K562 (cell line): Measurements from ENCODE around the gene STX1A. TPM values are rescaled to one million over a fixed set of nuclear protein-coding genes. Genes with fewer than 3 reads are reported as not detected.

Experiments used
- CEBPG ChIP-seq, 3 experiments: fragments of 200-800 bp in 1 of 3; sonication (Bioruptor generic) in 1 of 3; sonication (generic) in 1 of 3; formaldehyde crosslinking in 1 of 3; IDR thresholded peaks in 2 of 3; conservative IDR thresholded peaks in 1 of 3; 2 replicates each; pipeline versions ENCODE4 v1.6.1 to v1.8.0; 2016 to 2022; ENCODE audit warnings: missing compliant biosample characterization in 2 of 3, missing genetic modification characterization in 2 of 3, mild to moderate bottlenecking in 1 of 3, missing genetic modification reagents in 1 of 3
- GABPB1 ChIP-seq: sonication (generic); formaldehyde crosslinking; IDR thresholded peaks from 2 replicates; pipeline ENCODE4 v1.8.0; 2022; ENCODE audit warnings: mild to moderate bottlenecking, missing genetic modification reagents
- ILF3 ChIP-seq: fragments of 450-650 bp; IDR thresholded peaks from 2 replicates; pipeline ENCODE4 v1.6.1; 2018; ENCODE audit warnings: antibody characterized with exemption, mild to moderate bottlenecking, moderate library complexity, borderline replicate concordance
- MIER1 ChIP-seq: fragments of 450-650 bp; IDR thresholded peaks from 2 replicates; pipeline ENCODE4 v1.6.1; 2016; ENCODE audit warnings: antibody characterized with exemption, mild to moderate bottlenecking, low read depth
- NBN ChIP-seq: fragments of 450-650 bp; IDR thresholded peaks from 2 replicates; pipeline ENCODE4 v1.6.1; 2016; ENCODE audit warnings: low read depth, mild to moderate bottlenecking
- NR2C1 ChIP-seq, 2 experiments: fragments of 450-650 bp; IDR thresholded peaks; 2 replicates each; pipeline ENCODE4 v1.6.1; 2017; ENCODE audit warnings: mild to moderate bottlenecking in 2 of 2, antibody characterized with exemption in 1 of 2, inconsistent platforms in 1 of 2, missing compliant biosample characterization in 1 of 2, missing genetic modification characterization in 1 of 2
- SMARCC2 ChIP-seq: fragments of 450-650 bp; IDR thresholded peaks from 2 replicates; pipeline ENCODE4 v1.6.1; 2017; ENCODE audit warnings: antibody characterized with exemption, moderate library complexity, mild to moderate bottlenecking, low read depth
- ZNF444 ChIP-seq: fragments of 250-450 bp; sonication (Bioruptor Pico); IDR thresholded peaks from 2 replicates; pipeline ENCODE4 v1.4.0; 2020; ENCODE audit warnings: mild to moderate bottlenecking, moderate library complexity
- polyA plus RNA-seq, 8 experiments: library from polyadenylated mRNA; depleted of rRNA in 4 of 8; stranded (reverse) in 5 of 8; unstranded in 3 of 8; fragments of >200 nt; fragmentation: Nextera tagmentation in 2 of 8; fragmentation: Illumina TruSeq in 1 of 8; extraction: Ambion mirVana in 2 of 8; extraction: Trizol in 1 of 8; gene quantifications; 2 replicates each; pipeline versions ENCODE4 v1.2.1 to v1.2.3, GENCODE V29; 2011 to 2014; ENCODE audit warnings: inconsistent platforms in 1 of 8, missing spikeins in 1 of 8
- total RNA-seq, 7 experiments: library from RNA; depleted of rRNA in 6 of 7; stranded (reverse); fragments of >200 nt in 6 of 7; fragmentation: Illumina TruSeq in 2 of 7; extraction: Trizol in 2 of 7; gene quantifications; 2 replicates each; pipeline versions ENCODE4 v1.2.1 to v1.2.3, GENCODE V29; 2011 to 2021; ENCODE audit warnings: low replicate concordance in 1 of 7
- TF ChIP-seq, protein P1 (sequence below), 2 experiments: fragments of 450-650 bp; IDR thresholded peaks; 2 replicates each; pipeline ENCODE4 v1.6.1; 2016; ENCODE audit warnings: mild to moderate bottlenecking in 2 of 2, borderline replicate concordance in 1 of 2, low read depth in 1 of 2, moderate library complexity in 1 of 2
- TF ChIP-seq, protein P2 (sequence below), 2 experiments: fragments of 450-650 bp; IDR thresholded peaks; 2 replicates each; pipeline ENCODE4 v1.6.1; 2016
- TF ChIP-seq, protein P3 (sequence below), 2 experiments: IDR thresholded peaks in 1 of 2; conservative IDR thresholded peaks in 1 of 2; 2 replicates each; pipeline ENCODE4 v1.6.1; 2016; ENCODE audit warnings: low read depth in 2 of 2, mild to moderate bottlenecking in 1 of 2, missing compliant biosample characterization in 1 of 2, missing genetic modification characterization in 1 of 2, moderate library complexity in 1 of 2

Gene STX1A
- total and polyA plus RNA-seq, 9 of the 15 experiments (the other 6 are each of a cell fraction or from before 2014, with no cell fraction given): 0.04 to 15.1 (median 6.3) TPM

DNA sequence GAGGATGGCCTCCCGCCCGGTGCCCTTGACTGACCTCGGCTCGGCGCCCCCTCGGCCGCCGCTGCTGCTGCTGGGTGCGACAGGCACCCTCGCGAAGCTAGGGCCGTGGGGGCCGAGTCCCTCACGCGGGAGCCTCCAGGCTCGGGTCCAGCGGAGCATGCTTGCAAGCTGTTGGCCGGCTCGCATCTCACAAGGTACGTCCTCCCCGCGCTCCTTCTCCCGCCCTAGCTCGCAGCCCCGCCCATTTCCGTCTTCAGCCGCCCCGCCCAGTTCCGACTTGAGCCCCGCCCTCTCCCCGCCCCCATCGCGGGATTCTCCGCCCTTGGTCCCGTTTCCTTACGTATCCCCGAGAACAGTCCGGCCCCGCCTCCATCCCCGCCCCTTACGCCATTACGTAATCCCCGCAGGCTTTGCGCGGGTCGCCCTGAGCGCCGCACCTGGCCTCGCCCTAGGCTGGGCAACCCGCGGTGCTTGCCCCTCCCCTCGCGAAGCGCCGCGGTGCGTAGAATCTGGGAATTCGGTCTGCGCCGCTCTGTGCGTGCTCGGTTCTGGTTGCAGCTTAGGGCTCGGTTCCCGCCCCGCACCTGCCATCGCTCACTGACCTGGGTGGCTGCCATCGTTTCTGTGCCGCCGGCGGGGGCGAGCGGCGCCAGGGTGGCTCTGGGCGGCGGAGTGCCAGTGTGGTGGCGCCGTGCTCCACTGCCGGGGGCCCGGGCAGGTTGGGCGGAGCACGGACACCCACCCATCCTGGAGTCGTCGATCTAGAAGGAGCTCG, 19.3 kb upstream of the STX1A start, which contains the start of gene ABHD11 (continued):
- TF ChIP-seq, protein P1, sequence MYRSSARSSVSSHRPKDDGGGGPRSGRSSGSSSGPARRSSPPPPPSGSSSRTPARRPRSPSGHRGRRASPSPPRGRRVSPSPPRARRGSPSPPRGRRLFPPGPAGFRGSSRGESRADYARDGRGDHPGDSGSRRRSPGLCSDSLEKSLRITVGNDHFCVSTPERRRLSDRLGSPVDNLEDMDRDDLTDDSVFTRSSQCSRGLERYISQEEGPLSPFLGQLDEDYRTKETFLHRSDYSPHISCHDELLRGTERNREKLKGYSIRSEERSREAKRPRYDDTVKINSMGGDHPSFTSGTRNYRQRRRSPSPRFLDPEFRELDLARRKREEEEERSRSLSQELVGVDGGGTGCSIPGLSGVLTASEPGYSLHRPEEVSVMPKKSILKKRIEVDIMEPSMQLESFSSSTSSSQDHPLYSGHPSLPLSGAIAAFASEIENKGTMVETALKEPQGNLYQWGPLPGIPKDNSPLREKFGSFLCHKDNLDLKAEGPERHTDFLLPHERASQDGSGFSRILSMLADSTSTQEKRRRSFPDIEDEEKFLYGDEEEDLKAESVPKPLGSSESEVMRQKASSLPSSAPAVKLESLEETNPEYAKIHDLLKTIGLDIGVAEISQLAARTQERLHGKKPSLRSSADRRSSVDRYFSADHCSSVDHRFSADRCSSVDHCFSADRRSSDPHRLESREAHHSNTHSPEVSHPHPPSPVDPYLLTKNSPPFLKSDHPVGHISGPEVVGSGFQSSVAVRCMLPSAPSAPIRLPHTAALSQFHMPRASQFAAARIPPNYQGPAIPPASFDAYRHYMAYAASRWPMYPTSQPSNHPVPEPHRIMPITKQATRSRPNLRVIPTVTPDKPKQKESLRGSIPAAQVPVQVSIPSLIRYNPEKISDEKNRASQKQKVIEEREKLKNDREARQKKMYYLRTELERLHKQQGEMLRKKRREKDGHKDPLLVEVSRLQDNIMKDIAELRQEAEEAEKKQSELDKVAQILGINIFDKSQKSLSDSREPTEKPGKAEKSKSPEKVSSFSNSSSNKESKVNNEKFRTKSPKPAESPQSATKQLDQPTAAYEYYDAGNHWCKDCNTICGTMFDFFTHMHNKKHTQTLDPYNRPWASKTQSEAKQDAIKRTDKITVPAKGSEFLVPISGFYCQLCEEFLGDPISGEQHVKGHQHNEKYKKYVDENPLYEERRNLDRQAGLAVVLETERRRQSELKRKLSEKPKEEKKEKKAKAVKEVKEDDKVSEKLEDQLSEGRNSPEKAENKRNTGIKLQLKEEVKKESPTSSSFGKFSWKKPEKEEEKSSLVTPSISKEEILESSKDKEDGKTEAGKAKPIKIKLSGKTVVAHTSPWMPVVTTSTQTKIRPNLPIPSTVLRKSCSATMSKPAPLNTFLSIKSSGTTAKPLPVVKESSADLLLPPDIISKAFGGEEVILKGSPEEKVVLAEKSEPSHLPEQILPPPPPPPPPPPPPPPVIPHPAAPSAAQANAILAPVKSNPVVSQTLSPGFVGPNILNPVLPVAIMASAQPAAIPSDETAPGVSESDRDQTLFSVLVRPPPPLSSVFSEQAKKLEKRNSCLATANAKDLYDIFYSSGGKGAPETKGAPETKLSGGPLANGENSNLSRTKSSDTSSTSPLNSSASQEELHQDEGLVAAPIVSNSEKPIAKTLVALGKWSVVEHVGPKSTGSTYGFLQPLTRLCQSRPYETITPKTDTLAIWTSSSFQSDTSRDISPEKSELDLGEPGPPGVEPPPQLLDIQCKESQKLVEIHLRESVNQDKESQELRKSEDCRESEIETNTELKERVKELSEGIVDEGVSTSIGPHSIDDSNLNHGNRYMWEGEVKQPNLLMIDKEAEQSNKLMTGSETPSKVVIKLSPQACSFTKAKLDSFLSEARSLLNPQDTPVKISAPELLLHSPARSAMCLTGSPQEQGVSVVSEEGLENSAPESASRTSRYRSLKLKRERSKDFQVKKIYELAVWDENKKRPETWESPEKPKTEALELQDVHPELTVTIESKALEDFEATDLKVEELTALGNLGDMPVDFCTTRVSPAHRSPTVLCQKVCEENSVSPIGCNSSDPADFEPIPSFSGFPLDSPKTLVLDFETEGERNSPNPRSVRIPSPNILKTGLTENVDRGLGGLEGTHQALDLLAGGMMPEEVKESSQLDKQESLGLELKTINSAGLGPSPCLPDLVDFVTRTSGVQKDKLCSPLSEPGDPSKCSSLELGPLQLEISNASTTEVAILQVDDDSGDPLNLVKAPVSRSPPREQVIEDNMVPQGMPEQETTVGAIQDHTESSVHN (IDR thresholded peaks at IDR 0.05; ENCODE audit: borderline replicate concordance in 1 of 2, low read depth in 1 of 2): no peak
- TF ChIP-seq MIER1 (no peak), GABPB1 (CRISPR knock-in tag) (peak; percentile 37; the same call in 1 of the 2 replicates), SMARCC2 (no peak), ZNF444 (CRISPR knock-in tag) (no peak), NBN (no peak), CEBPG (CRISPR knock-in tag; IDR thresholded peaks at IDR 0.05) (peak; percentile 95), CEBPG (tag; conservative IDR thresholded peaks at IDR 0.05 in 1 of 2, IDR thresholded peaks at IDR 0.05 in 1 of 2) (peak; percentile 98), ILF3 (no peak), NR2C1 (IDR thresholded peaks at IDR 0.05) (no peak), NR2C1 (tag; IDR thresholded peaks at IDR 0.05) (no peak)
- TF ChIP-seq, protein P2, sequence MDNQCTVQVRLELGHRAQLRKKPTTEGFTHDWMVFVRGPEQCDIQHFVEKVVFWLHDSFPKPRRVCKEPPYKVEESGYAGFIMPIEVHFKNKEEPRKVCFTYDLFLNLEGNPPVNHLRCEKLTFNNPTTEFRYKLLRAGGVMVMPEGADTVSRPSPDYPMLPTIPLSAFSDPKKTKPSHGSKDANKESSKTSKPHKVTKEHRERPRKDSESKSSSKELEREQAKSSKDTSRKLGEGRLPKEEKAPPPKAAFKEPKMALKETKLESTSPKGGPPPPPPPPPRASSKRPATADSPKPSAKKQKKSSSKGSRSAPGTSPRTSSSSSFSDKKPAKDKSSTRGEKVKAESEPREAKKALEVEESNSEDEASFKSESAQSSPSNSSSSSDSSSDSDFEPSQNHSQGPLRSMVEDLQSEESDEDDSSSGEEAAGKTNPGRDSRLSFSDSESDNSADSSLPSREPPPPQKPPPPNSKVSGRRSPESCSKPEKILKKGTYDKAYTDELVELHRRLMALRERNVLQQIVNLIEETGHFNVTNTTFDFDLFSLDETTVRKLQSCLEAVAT (IDR thresholded peaks at IDR 0.05): no peak
- TF ChIP-seq, protein P3, sequence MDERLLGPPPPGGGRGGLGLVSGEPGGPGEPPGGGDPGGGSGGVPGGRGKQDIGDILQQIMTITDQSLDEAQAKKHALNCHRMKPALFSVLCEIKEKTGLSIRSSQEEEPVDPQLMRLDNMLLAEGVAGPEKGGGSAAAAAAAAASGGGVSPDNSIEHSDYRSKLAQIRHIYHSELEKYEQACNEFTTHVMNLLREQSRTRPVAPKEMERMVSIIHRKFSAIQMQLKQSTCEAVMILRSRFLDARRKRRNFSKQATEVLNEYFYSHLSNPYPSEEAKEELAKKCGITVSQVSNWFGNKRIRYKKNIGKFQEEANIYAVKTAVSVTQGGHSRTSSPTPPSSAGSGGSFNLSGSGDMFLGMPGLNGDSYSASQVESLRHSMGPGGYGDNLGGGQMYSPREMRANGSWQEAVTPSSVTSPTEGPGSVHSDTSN (CRISPR knock-in tag; IDR thresholded peaks at IDR 0.05; ENCODE audit: low read depth): no peak
- TF ChIP-seq, protein P3 (tag; conservative IDR thresholded peaks at IDR 0.05; ENCODE audit: low read depth): no peak
